ENCODE measurements around the gene SHISA9.

Gene SHISA9

DNA sequence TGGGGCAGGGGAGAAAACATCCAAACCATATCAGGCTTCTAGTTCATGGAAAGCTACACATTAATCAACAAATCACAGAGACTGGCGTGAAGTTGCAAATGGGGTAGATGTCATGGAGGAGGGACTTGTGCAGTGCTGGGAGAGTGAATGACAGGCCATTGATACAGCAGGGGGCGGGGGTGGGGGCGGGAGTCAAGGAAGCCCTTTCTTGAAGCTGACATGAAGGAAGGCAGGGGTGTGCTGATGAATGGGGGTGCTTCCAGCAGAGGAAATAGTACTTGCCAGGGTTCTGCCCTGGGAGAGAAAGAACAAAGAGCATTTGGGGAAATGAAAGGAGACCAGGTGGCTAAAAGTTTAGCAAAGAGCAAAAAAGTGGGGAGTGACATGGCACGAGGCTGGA is 269.9 kb downstream of the SHISA9 start:
- Histone ChIP-seq H3K4me2 (ENCODE audit: low read length) (no peak overlapping the region), H3F3A (ENCODE audit: control insufficient read depth, insufficient read depth) (no peaks in the 10 kb centered on the region), H3K27me3 (ENCODE audit: control insufficient read depth, low read length) (no peaks in the 10 kb centered on the region), H4K20me1 (ENCODE audit: control insufficient read depth, insufficient read depth, low read depth, low read length) (no peaks in the 10 kb centered on the region), H3K9me2 (replicated peaks; ENCODE audit: control insufficient read depth, low read length) (no peaks in the 10 kb centered on the region), H3K4me1 (ENCODE audit: control insufficient read depth, low read length) (no peaks in the 10 kb centered on the region), H3K27ac (ENCODE audit: low read depth, low read length) (no peak overlapping the region), H3K36me3 (ENCODE audit: control insufficient read depth, low read length) (no peaks in the 10 kb centered on the region), H3K79me2 (ENCODE audit: control insufficient read depth, low read length) (no peaks in the 10 kb centered on the region), H3K9me3 (ENCODE audit: control insufficient read depth, insufficient read depth, low read length) (peaks cover 9% of the 10 kb centered on the region), H3K4me3 (ENCODE audit: low read length) (no peak overlapping the region)
- TF ChIP-seq EZH2phosphoT487 (IDR thresholded peaks at IDR 0.05; ENCODE audit: borderline replicate concordance, low read length) (no peak), CTCF (IDR thresholded peaks at IDR 0.05; ENCODE audit: low read depth, low read length, poor library complexity, severe bottlenecking) (no peak)

DNA sequence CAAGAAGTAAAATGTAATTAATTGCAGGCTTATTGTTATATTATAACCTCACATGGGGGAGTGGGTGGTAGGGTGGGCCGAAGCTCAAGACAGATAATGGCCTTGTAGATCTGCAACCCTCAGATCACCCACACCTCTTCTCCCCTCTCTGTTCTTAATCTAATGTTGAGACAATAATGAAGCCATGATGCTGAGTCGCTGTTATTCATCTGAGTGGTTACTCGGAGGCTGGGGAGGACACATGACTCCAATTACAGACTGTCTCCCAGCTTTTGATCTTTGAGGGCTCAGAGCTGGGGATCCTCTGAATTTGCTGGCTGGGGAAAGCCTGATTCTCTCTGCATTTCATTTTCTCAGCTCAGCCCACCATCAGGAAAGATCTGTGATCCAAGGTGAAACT is 275.3 kb downstream of the SHISA9 start:
- Histone ChIP-seq H4K20me1 (ENCODE audit: control insufficient read depth, insufficient read depth, low read depth, low read length) (no peaks in the 10 kb centered on the region), H3K9me3 (ENCODE audit: control insufficient read depth, insufficient read depth, low read length) (no peaks in the 10 kb centered on the region), H3K79me2 (ENCODE audit: control insufficient read depth, low read length) (no peaks in the 10 kb centered on the region), H3K4me2 (ENCODE audit: low read length) (no peak overlapping the region), H3K4me3 (ENCODE audit: low read length) (no peak overlapping the region), H3K27me3 (ENCODE audit: control insufficient read depth, low read length) (peaks cover 3% of the 10 kb centered on the region; the same call in 1 of the 2 replicates), H3K9me2 (replicated peaks; ENCODE audit: control insufficient read depth, low read length) (no peaks in the 10 kb centered on the region), H3K27ac (ENCODE audit: low read depth, low read length) (no peak overlapping the region), H3K4me1 (ENCODE audit: control insufficient read depth, low read length) (no peaks in the 10 kb centered on the region), H3K36me3 (ENCODE audit: control insufficient read depth, low read length) (no peaks in the 10 kb centered on the region), H3F3A (ENCODE audit: control insufficient read depth, insufficient read depth) (no peaks in the 10 kb centered on the region)
- no peak for TF ChIP-seq CTCF (IDR thresholded peaks at IDR 0.05; ENCODE audit: low read depth, low read length, poor library complexity, severe bottlenecking)

GRCh38 chr16:13178318-13178717 is 276.9 kb downstream of the SHISA9 start:
- no peaks in the 10 kb centered on the region for H3K79me2 ChIP-seq (ENCODE audit: control insufficient read depth, low read length)
- H4K20me1 ChIP-seq (ENCODE audit: control insufficient read depth, insufficient read depth, low read depth, low read length): no peaks in the 10 kb centered on the region
- H3K27me3 ChIP-seq (ENCODE audit: control insufficient read depth, low read length): peaks cover 3% of the 10 kb centered on the region; the same call in 1 of the 2 replicates
- no peaks in the 10 kb centered on the region for H3K4me1 ChIP-seq (ENCODE audit: control insufficient read depth, low read length)
- no peak overlapping the region for H3K27ac ChIP-seq (ENCODE audit: low read depth, low read length)
- no peak for TF ChIP-seq EZH2phosphoT487 (IDR thresholded peaks at IDR 0.05; ENCODE audit: borderline replicate concordance, low read length)
- no peak for TF ChIP-seq CTCF (IDR thresholded peaks at IDR 0.05; ENCODE audit: low read depth, low read length, poor library complexity, severe bottlenecking)
- no peak overlapping the region for H3K4me3 ChIP-seq (ENCODE audit: low read length)
- H3K9me3 ChIP-seq (ENCODE audit: control insufficient read depth, insufficient read depth, low read length): no peaks in the 10 kb centered on the region
- H3F3A ChIP-seq (ENCODE audit: control insufficient read depth, insufficient read depth): no peaks in the 10 kb centered on the region
- no peak overlapping the region for H3K4me2 ChIP-seq (ENCODE audit: low read length)
- no peaks in the 10 kb centered on the region for H3K9me2 ChIP-seq (replicated peaks; ENCODE audit: control insufficient read depth, low read length)
- no peaks in the 10 kb centered on the region for H3K36me3 ChIP-seq (ENCODE audit: control insufficient read depth, low read length)

DNA sequence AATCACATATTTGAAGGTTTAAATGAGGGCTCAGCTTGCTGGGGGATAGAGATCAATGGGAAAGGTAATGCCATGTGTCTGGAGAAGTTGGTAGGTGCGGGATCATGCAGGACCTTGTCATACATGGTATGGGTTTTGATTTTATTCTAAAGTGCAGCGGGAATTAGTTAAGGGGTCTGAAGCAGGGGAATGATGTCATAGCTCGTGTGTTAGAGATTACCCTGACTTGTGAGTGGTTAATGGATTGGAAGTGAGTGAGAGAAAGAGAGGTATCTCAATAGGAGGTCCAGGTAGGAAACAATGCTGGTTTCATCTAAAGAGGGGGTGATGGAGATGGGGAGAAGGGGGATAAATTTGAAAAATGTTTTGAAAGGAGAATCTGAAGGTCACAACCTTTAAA is 280.0 kb downstream of the SHISA9 start:
- no peak overlapping the region for H3K4me2 ChIP-seq (ENCODE audit: low read length)
- no peaks in the 10 kb centered on the region for H3K36me3 ChIP-seq (ENCODE audit: control insufficient read depth, low read length)
- no peak overlapping the region for H3K27ac ChIP-seq (ENCODE audit: low read depth, low read length)
- peaks cover 3% of the 10 kb centered on the region; the same call in 1 of the 2 replicates for H3K27me3 ChIP-seq (ENCODE audit: control insufficient read depth, low read length)
- H4K20me1 ChIP-seq (ENCODE audit: control insufficient read depth, insufficient read depth, low read depth, low read length): no peaks in the 10 kb centered on the region
- no peak overlapping the region for H3K4me3 ChIP-seq (ENCODE audit: low read length)
- H3K9me2 ChIP-seq (replicated peaks; ENCODE audit: control insufficient read depth, low read length): no peaks in the 10 kb centered on the region; the same call in 1 of the 2 replicates
- no peaks in the 10 kb centered on the region for H3K4me1 ChIP-seq (ENCODE audit: control insufficient read depth, low read length)
- H3K9me3 ChIP-seq (ENCODE audit: control insufficient read depth, insufficient read depth, low read length): no peaks in the 10 kb centered on the region
- no peaks in the 10 kb centered on the region for H3K79me2 ChIP-seq (ENCODE audit: control insufficient read depth, low read length)
- H3F3A ChIP-seq (ENCODE audit: control insufficient read depth, insufficient read depth): no peaks in the 10 kb centered on the region
- TF ChIP-seq EZH2phosphoT487 (IDR thresholded peaks at IDR 0.05; ENCODE audit: borderline replicate concordance, low read length): no peak
- TF ChIP-seq CTCF (IDR thresholded peaks at IDR 0.05; ENCODE audit: low read depth, low read length, poor library complexity, severe bottlenecking): no peak
